ENCODE data around the gene KCTD21.

DNA sequence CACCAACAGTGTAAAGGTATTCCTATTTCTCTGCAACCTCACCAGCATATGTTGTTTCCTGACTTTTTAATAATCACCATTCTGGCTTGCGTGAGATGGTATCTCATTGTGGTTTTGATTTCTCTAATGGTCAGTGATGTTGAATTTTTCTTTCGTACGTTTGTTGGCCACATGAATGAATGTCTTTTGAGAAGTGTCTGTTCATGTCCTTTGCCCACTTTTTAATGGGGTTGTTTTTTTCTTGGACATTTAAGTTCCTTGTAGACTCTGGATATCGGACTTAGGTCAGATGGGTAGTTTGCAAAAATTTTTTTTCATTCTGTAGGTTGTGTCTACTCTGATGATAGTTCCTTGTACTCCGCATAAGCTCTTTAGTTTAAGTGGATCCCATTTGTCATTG, 23.1 kb upstream of the KCTD21 start:
- no peak for TF ChIP-seq EZH2 (IDR thresholded peaks at IDR 0.05; ENCODE audit: insufficient read depth, poor library complexity, severe bottlenecking)
- TF ChIP-seq EZH2phosphoT487 (IDR thresholded peaks at IDR 0.05; ENCODE audit: insufficient read depth, low read depth): no peak
